KOPT-K1 (cell line): ENCODE results near the gene SDS.

Experiments
- H3K27ac ChIP-seq: fragments of 200-600 bp; sonication (generic); 2 replicates; pipeline ENCODE4 v1.5.1; 2016; ENCODE audit warnings: antibody characterized with exemption, mild to moderate bottlenecking, low read depth, low read length; ENCODE audit not compliant: poor library complexity, severe bottlenecking
- H3K36me3 ChIP-seq: fragments of 200-600 bp; sonication (generic); 2 replicates; pipeline ENCODE4 v1.5.1; 2017; ENCODE audit warnings: antibody characterized with exemption, mild to moderate bottlenecking, low read length, moderate library complexity; ENCODE audit not compliant: insufficient read depth
- H3K9me3 ChIP-seq: fragments of 200-600 bp; sonication (generic); 2 replicates; pipeline ENCODE4 v1.5.1; 2017; ENCODE audit warnings: antibody characterized with exemption, low read length, mild to moderate bottlenecking; ENCODE audit not compliant: insufficient read depth, poor library complexity, severe bottlenecking

Gene SDS

GRCh38 chr12:113416091-113416754 lies 12.5 kb upstream of the SDS start:
- Histone ChIP-seq H3K27ac (no peak overlapping the region), H3K9me3 (no peaks in the 10 kb centered on the region), H3K36me3 (no peaks in the 10 kb centered on the region)

GRCh38 chr12:113414519-113415038 lies 10.9 kb upstream of the SDS start:
- Histone ChIP-seq H3K36me3 (no peaks in the 10 kb centered on the region), H3K27ac (no peak overlapping the region), H3K9me3 (no peaks in the 10 kb centered on the region)

GRCh38 chr12:113413488-113413939 lies 9.8 kb upstream of the SDS start:
- Histone ChIP-seq H3K27ac (no peak overlapping the region), H3K9me3 (no peaks in the 10 kb centered on the region), H3K36me3 (no peaks in the 10 kb centered on the region)

GRCh38 chr12:113409462-113410124 lies 5.9 kb upstream of the SDS start:
- Histone ChIP-seq H3K36me3 (no peaks in the 10 kb centered on the region), H3K9me3 (no peaks in the 10 kb centered on the region), H3K27ac (no peak overlapping the region)

- Histone ChIP-seq H3K9me3 (no peaks in the 10 kb centered on the region), H3K27ac (no peak overlapping the region), H3K36me3 (no peaks in the 10 kb centered on the region)
These were observed 5.1 kb upstream of the SDS start for GRCh38 chr12:113408756-113409298.

- H3K27ac ChIP-seq: no peak overlapping the region
These were observed 4.4 kb upstream of the SDS start for GRCh38 chr12:113407931-113408600.

GRCh38 chr12:113405694-113406093 lies 2.0 kb upstream of the SDS start:
- Histone ChIP-seq H3K9me3 (no peaks in the 10 kb centered on the region), H3K36me3 (no peaks in the 10 kb centered on the region)

More at GRCh38 chr12:113407931-113408600, 4.4 kb upstream of the SDS start:
- Histone ChIP-seq H3K9me3 (no peaks in the 10 kb centered on the region), H3K36me3 (no peaks in the 10 kb centered on the region)

GRCh38 chr12:113402586-113403260 lies 964 bp downstream of the SDS start:
- H3K9me3 ChIP-seq: no peaks in the 10 kb centered on the region
- H3K27ac ChIP-seq: no peak overlapping the region
- no peaks in the 10 kb centered on the region for H3K36me3 ChIP-seq

More at GRCh38 chr12:113405694-113406093, 2.0 kb upstream of the SDS start:
- no peak overlapping the region for H3K27ac ChIP-seq

- Histone ChIP-seq H3K9me3 (no peaks in the 10 kb centered on the region), H3K27ac (no peak overlapping the region), H3K36me3 (no peaks in the 10 kb centered on the region)
These were observed 2.4 kb downstream of the SDS start for GRCh38 chr12:113401066-113402000.

- Histone ChIP-seq H3K9me3 (no peaks in the 10 kb centered on the region), H3K27ac (no peak overlapping the region), H3K36me3 (no peaks in the 10 kb centered on the region)
These were observed 3.3 kb downstream of the SDS start for GRCh38 chr12:113400362-113400761.

GRCh38 chr12:113399490-113399889 lies 4.2 kb downstream of the SDS start:
- H3K27ac ChIP-seq: no peak overlapping the region
- no peaks in the 10 kb centered on the region for H3K36me3 ChIP-seq
- no peaks in the 10 kb centered on the region for H3K9me3 ChIP-seq

- Histone ChIP-seq H3K27ac (no peak overlapping the region), H3K36me3 (no peaks in the 10 kb centered on the region), H3K9me3 (no peaks in the 10 kb centered on the region)
These were observed 5.1 kb downstream of the SDS start for GRCh38 chr12:113398346-113399290.
